ENCODE measurements around the gene CFAP299. TPM values are rescaled to one million over a fixed set of nuclear protein-coding genes. Genes with fewer than 3 reads are reported as not detected.
A peak's percentile ranks its signal among the peaks of the same experiment; 100 is the strongest.

CFAP299 gene
- total and polyA plus RNA-seq, 2 of the 13 experiments (the other 11 are each of a cell fraction or from before 2014, with no cell fraction given): not detected

DNA sequence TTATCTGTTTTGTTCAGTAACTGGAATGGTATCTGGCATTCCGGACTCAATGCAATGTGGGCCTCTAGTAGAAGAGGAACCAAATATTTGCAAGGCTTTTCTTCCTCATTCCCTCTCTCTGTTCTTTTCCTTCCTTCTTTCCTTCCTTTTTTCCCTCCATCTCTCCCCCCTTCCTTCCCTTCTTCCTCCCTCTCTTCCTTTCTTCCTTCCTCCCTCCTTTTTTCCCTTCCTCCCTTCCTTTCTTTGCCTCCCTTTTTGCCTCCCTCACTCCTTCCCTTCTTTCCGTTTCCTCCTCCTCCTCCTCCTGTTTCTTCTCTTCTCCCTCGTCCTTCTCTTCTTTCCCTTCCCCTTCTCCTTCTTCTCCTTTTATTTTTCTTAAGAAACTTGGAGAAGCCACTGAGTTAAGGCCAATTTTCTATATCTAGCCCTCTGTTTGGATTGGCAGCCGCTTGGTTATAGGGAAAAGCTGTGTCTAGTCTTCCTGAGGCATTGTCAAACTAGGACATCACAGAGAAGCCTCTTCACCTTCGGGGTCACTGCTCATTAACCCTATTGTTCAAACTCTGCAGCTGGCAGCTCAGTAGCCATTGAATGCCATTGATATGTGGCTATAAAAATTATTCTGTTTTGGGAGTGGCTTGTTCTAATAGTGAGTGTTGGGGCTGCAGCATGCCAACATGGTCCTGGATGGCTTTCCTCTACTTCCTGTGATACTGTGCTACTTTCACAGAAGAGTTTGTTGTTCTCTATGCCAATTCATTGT is 95.9 kb downstream of the CFAP299 start:
- TF ChIP-seq, protein P1, sequence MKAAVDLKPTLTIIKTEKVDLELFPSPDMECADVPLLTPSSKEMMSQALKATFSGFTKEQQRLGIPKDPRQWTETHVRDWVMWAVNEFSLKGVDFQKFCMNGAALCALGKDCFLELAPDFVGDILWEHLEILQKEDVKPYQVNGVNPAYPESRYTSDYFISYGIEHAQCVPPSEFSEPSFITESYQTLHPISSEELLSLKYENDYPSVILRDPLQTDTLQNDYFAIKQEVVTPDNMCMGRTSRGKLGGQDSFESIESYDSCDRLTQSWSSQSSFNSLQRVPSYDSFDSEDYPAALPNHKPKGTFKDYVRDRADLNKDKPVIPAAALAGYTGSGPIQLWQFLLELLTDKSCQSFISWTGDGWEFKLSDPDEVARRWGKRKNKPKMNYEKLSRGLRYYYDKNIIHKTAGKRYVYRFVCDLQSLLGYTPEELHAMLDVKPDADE (CRISPR knock-in tag; IDR thresholded peaks at IDR 0.05): no peak
- no peak for TF ChIP-seq NR2F2 (IDR thresholded peaks at IDR 0.05; ENCODE audit: borderline replicate concordance, low read depth)
- no peak for TF ChIP-seq ZNF329 (CRISPR knock-in tag; IDR thresholded peaks at IDR 0.05; ENCODE audit: low read depth)
- TF ChIP-seq FOSL1 (CRISPR knock-in tag; IDR thresholded peaks at IDR 0.05; ENCODE audit: borderline replicate concordance): no peak
- TF ChIP-seq KDM3A (CRISPR knock-in tag; IDR thresholded peaks at IDR 0.05; ENCODE audit: low read depth): no peak
- TF ChIP-seq NKX3-1 (CRISPR knock-in tag; IDR thresholded peaks at IDR 0.05): no peak
- 1% methylated on average over 5 of the region's 5 CpGs for WGBS (ENCODE audit: low lambda C conversion rate)
- H3K9ac ChIP-seq (ENCODE audit: insufficient read depth, low read depth, low read length): no peak overlapping the region
- FAIRE-seq (no peak), ATAC-seq (no peak), DNase-seq (ENCODE audit: low spot score) (no peak)
- CTCF ChIA-PET (ENCODE audit: low intra/inter-chr PET ratio, low total read pairs): no interaction called here
- no peak overlapping the region for H3K27ac ChIP-seq (ENCODE audit: extremely low read length, insufficient read depth, low read length)
- H3K36me3 ChIP-seq (replicated peaks in 1 of 2; ENCODE audit: control insufficient read depth in 1 of 2, insufficient read depth in 2 of 2, low read length in 2 of 2): no peaks in the 10 kb centered on the region
- no peak overlapping the region for H3K4me2 ChIP-seq (ENCODE audit: low read depth, low read length)
- no peak overlapping the region for H2AFZ ChIP-seq (ENCODE audit: low read length)
- no peaks in the 10 kb centered on the region for H3K4me1 ChIP-seq (ENCODE audit: insufficient read depth, low read length)
- no TSS peak for BruUV-seq (replicated peaks)
- POLR2A ChIA-PET: no interaction called here
- H3K4me3 ChIP-seq (replicated peaks in 1 of 3; ENCODE audit: insufficient read depth in 1 of 3, low read depth in 2 of 3, low read length in 3 of 3): no peak overlapping the region
- in situ Hi-C loops (cut with HindIII; ENCODE audit: extremely low pct_ligation_motif_present, low pct_unique_long_range_greater_than_20kb): no loop called here
- H3K27me3 ChIP-seq (ENCODE audit: control insufficient read depth in 1 of 2, insufficient read depth in 2 of 2, low read length in 2 of 2): no peaks in the 10 kb centered on the region
- H4K20me1 ChIP-seq (ENCODE audit: insufficient read depth, low read length): no peaks in the 10 kb centered on the region
- no peaks in the 10 kb centered on the region for H3K9me3 ChIP-seq (ENCODE audit: low read length)
- no peaks in the 10 kb centered on the region for H3K79me2 ChIP-seq (ENCODE audit: insufficient read depth, low read length)
- intact Hi-C loops (cut with micrococcal nuclease; ENCODE audit: unreplicated experiment): no loop called here

- Histone ChIP-seq H3K4me3 (replicated peaks in 1 of 3; ENCODE audit: insufficient read depth in 1 of 3, low read depth in 2 of 3, low read length in 3 of 3) (no peak overlapping the region), H3K79me2 (ENCODE audit: insufficient read depth, low read length) (no peaks in the 10 kb centered on the region), H3K9ac (ENCODE audit: insufficient read depth, low read depth, low read length) (no peak overlapping the region), H3K27ac (ENCODE audit: extremely low read length, insufficient read depth, low read length) (no peak overlapping the region), H3K36me3 (replicated peaks in 1 of 2; ENCODE audit: control insufficient read depth in 1 of 2, insufficient read depth in 2 of 2, low read length in 2 of 2) (no peaks in the 10 kb centered on the region), H3K9me3 (ENCODE audit: low read length) (no peaks in the 10 kb centered on the region), H3K27me3 (ENCODE audit: control insufficient read depth in 1 of 2, insufficient read depth in 2 of 2, low read length in 2 of 2) (no peaks in the 10 kb centered on the region), H2AFZ (ENCODE audit: low read length) (no peak overlapping the region), H3K4me1 (ENCODE audit: insufficient read depth, low read length) (no peaks in the 10 kb centered on the region), H4K20me1 (ENCODE audit: insufficient read depth, low read length) (no peaks in the 10 kb centered on the region), H3K4me2 (ENCODE audit: low read depth, low read length) (no peak overlapping the region)
- intact Hi-C loops (cut with micrococcal nuclease; ENCODE audit: unreplicated experiment) (no loop called here), in situ Hi-C loops (cut with HindIII; ENCODE audit: extremely low pct_ligation_motif_present, low pct_unique_long_range_greater_than_20kb) (no loop called here)
- CTCF ChIA-PET (ENCODE audit: low intra/inter-chr PET ratio, low total read pairs): no interaction called here
- TF ChIP-seq ZBTB49 (CRISPR knock-in tag; IDR thresholded peaks at IDR 0.05; ENCODE audit: borderline replicate concordance) (no peak), MAFK (conservative IDR thresholded peaks at IDR 0.05 in 1 of 2, IDR thresholded peaks at IDR 0.05 in 1 of 2; ENCODE audit: low read length in 2 of 2) (peak; percentile 71 to 87; a peak in 3 of 4 replicates), STAG1 (CRISPR knock-in tag; IDR thresholded peaks at IDR 0.05) (no peak), MAFF (IDR thresholded peaks at IDR 0.05; ENCODE audit: low read depth, low read length) (peak; percentile 76), ESRRA (CRISPR knock-in tag; IDR thresholded peaks at IDR 0.05; ENCODE audit: low read depth) (no peak), MIXL1 (CRISPR knock-in tag; IDR thresholded peaks at IDR 0.05) (no peak)
- TF ChIP-seq, protein P2, sequence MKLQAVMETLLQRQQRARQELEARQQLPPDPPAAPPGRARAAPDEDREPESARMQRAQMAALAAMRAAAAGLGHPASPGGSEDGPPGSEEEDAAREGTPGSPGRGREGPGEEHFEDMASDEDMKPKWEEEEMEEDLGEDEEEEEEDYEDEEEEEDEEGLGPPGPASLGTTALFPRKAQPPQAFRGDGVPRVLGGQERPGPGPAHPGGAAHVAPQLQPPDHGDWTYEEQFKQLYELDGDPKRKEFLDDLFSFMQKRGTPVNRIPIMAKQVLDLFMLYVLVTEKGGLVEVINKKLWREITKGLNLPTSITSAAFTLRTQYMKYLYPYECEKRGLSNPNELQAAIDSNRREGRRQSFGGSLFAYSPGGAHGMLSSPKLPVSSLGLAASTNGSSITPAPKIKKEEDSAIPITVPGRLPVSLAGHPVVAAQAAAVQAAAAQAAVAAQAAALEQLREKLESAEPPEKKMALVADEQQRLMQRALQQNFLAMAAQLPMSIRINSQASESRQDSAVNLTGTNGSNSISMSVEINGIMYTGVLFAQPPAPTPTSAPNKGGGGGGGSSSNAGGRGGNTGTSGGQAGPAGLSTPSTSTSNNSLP (IDR thresholded peaks at IDR 0.05; ENCODE audit: low read depth, low read length): no peak
- POLR2A ChIA-PET: no interaction called here
- no TSS peak for BruUV-seq (replicated peaks)
- FAIRE-seq (no peak), ATAC-seq (no peak), DNase-seq (ENCODE audit: low spot score) (no peak)
- WGBS (ENCODE audit: low lambda C conversion rate): 11% methylated on average over 1 of the region's 1 CpG
Measured at GRCh38 chr4:80434238-80434637, 98.7 kb downstream of the CFAP299 start.

Data from HepG2 (cell line).